GM19023 (cell line): ENCODE data around the gene SCN2B.

Experiments used
- ATAC-seq: cut with Tn5 transposase; IDR thresholded peaks from one replicate; pipeline ENCODE4 v1.9.1; 2021; ENCODE audit warnings: mild to moderate bottlenecking, moderate library complexity; ENCODE audit not compliant: unreplicated experiment

Gene SCN2B

DNA sequence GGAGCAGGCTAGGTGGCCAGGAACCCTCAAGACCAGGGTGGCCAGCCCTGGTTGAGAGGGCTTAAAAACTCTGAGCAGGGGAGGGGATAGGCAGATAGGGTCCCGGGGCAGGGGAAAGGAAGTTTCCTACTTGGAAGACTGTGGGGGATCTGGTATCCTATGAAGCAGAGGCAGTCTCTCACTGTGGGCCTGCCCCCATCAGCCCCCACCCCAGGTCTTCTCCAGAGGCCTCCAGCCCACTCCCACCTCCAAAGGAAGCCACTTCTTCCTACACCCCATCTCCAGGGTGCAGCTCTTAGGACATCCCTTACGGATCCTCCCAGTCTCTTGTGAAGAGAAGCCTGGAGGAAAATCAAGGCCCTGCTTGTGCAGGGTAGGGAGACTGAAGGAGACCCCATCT is 40.1 kb downstream of the SCN2B start:
- no peak for ATAC-seq

- no peak for ATAC-seq
Measured at GRCh38 chr11:118135796-118136165, 40.7 kb downstream of the SCN2B start.

DNA sequence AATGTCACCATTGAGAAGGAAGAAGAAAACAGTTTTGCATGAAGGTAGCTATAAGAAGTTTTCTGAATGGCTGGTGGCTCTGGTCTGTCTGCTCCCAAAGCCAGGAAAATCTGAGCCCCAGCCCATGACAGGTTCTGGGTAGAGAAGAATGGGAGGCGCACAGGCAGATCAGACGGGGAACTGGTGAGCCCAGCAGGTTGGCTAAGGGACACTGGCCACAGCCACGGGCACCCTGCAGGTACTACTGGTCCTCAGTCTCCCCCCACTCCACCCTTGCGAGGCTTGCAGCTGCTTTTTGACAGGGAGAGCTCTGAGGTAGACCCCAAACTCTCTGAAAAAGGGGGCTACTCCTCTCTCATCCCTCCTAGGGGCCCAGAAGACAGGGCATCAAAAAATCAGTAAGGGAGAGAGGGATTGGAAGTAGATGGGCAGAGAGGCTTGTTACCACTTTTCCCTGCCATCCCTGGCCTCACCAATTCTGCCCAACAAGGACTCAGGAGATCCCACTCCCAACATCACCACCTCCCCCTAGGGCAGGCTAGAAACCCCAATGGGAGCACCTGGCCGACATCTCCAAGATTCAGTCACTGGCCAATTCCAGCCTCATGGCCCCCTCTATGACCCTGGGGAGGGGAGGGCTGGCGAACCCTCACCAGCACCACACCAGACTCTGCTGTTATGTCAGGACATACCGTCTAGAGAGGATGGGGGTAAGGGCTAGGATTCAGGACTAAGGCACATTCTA is 41.2 kb downstream of the SCN2B start:
- ATAC-seq = no peak

DNA sequence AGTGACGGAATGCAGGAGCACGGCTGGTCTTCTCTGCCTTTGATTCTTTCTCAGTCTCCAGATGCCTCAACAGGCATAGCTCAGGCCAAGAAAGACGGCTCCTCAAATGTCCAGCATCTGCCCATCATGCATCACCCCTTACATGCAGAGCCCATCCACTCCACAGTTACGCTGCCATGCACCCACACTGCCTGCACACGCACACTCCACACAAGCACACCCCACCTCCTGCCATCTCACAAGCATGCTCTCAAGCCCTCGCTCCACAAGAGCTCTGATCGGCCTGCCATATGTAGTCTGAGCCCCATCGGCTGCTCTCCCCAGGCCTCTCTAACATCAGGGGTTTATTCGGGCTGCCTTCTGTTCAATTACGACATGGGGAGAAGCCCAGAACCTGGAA is 42.6 kb downstream of the SCN2B start:
- ATAC-seq = no peak

GRCh38 chr11:118132385-118133151 is 43.9 kb downstream of the SCN2B start:
- ATAC-seq = no peak

DNA sequence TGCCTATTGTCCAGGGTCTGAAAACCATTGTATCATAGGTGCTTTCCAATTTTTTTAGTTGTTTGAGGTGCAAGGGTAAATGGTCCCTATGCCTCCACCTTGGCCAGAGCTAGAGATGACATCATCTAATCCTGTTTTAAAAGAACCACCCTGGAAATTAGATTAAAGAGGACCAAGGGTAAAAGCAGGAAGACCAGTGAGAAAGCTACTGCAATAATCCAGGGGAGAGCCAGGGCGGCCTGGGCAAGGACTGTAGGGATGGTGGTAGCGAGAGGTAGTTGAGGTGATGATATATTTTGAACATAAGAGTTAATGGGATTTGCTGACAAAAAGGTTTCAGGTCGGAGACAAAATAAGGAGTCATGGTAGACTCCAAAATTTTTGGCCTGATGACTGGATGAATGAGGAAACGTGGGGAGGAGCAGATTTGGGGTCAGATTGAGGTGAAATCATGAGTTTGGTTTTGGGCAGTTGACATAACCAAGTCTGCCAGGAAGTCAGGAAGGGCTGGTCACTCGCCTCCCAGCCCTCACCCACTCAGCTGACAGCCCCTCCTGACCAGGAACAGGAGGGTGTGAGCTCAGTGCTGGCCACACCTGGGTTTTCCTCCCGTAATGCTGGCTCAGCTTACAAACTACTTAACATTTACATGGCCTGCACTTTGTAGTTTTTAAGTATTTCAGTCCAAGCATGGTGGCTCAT is 46.8 kb downstream of the SCN2B start:
- ATAC-seq = no peak

DNA sequence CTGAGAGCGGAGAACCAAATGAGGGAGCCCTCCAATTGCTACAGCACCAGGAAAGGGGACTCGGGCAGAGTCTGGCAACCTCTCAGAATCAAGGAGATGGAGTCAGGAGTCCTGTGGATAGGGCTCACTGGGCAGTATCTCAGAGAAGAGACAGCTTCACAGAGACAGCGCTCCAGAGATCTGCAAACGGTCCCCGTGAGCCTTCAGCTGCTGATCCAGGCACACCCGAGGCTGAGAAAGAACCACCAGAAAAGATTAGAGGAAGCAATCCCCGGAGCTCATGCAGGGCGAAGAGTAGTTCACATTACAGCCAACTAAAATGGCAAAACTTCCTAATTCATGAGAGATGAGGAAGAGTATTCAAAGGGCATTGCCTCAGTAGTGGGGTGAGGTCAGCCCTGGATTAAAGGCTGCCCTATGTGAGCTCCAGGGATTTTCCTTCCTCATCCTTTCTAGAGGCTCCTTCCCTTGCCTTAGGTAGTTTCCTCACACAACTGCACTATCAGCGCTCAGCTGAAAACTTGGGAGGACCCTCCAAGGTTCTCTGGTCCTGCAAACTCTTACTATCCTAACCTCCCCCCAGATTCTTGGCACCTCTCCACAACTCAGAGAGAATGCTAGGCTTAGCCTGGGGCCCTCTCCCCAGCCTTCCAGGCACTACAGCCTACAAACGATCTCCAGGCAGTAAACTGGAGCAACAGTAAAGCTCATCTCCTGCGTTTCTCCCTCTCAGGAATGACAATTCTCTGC is 47.5 kb downstream of the SCN2B start:
- ATAC-seq = no peak

- ATAC-seq = no peak
Measured at GRCh38 chr11:118128310-118128709, 48.1 kb downstream of the SCN2B start.

DNA sequence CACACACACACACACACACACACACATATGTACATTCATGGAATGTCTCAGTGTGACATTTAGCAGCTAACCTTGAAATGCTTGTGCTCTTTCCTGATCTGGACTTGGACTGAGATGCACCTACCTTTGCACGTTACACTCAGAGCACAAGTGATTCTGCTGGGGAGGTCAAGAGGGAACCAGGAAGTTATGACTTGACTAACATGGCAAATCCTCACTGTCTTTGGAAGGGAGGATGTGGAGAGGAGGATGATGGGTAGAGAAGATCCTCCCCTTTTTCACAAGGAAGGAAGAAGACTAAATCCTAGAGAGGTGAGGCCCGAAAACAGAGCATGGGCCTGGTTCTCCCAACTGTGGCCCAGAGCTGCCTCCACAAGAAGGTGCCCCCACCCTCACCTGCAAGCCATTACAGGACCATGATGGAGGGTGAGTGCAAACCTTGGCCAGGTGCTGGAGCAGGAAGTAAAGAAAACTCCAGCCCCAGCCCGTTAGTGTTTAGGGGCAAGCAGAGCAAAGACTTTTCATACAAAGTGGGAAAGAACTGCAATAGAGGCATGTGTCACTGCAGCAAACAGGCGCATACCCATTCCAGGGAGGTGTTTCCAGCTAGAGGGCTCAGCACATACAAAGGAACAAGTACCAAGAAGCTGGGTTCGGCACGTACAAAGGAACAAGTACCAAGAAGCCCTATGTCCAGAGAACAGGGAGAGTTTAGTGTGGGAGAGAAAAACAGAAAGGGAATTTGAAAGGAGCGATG is 50.2 kb downstream of the SCN2B start:
- ATAC-seq = no peak

- ATAC-seq = no peak
Measured at GRCh38 chr11:118124929-118125535, 51.4 kb downstream of the SCN2B start.

GRCh38 chr11:118120793-118121192 is 55.6 kb downstream of the SCN2B start:
- no peak for ATAC-seq

DNA sequence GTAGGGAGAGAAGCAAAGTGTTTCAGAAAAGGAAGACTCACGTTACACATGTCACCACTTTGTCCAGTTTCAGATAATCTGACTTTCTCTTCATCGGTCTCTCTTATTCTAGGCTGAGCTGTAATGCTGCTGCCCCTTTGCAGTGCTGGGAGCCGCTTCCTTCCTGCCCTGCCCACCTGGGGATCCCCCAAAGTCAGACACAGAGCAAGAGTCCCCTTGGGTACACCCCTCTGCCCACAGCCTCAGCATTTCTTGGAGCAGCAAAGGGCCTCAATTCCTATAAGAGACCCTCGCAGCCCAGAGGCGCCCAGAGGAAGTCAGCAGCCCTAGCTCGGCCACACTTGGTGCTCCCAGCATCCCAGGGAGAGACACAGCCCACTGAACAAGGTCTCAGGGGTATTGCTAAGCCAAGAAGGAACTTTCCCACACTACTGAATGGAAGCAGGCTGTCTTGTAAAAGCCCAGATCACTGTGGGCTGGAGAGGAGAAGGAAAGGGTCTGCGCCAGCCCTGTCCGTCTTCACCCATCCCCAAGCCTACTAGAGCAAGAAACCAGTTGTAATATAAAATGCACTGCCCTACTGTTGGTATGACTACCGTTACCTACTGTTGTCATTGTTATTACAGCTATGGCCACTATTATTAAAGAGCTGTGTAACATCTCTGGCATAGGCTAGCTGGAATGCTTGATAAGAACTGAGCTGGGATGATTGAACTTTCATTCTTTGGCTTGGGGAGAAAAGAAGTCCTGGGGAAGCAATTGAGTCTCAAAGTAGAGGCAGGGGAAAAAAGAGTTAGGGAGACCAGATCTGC is 58.4 kb downstream of the SCN2B start:
- peak; percentile 50 for ATAC-seq

- no peak for ATAC-seq
Measured at GRCh38 chr11:118115048-118115447, 61.4 kb downstream of the SCN2B start.

DNA sequence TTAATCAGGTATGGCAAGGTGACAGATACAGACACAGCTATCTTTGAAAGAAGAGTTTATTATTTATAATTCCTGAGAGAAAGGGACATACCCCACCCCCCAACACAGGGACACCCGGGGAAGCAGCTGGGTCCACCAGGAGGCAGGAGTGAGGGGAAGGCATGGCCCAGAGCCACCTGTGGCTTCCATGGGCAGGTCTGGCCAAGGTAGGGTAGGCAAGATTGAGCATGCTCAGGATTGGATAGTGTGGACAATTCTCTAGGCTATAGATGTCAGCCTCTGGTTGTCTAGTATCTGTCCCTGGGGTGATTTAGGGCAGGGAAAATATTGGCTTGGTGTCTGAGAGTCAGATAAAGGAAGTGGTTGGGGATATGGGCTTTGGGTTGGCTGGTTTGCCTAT is 62.2 kb downstream of the SCN2B start:
- ATAC-seq = no peak

GRCh38 chr11:118112711-118113430 is 63.6 kb downstream of the SCN2B start:
- no peak for ATAC-seq
